Panc1 (cell line): ENCODE measurements around the gene FAM210B. TPM values are rescaled to one million over a fixed set of nuclear protein-coding genes. Genes with fewer than 3 reads are reported as not detected.
"Not testable (repeated sequence)": the region's sequence is repeated elsewhere in the genome, so short reads cannot be mapped to it uniquely, and the experiment has no call there.

Experiments
- ATAC-seq: fragments of 200-7000 bp; cut with Tn5 transposase; 2 replicates; pipeline ENCODE4 v1.9.1; 2020; ENCODE audit warnings: mild to moderate bottlenecking, moderate library complexity
- BruUV-seq: library from RNA; stranded (reverse); fragments of 400-500 nt; replicated peaks from 2 replicates; lab custom pipeline; 2021; lab: Mats Ljungman, UMichigan
- CTCF ChIA-PET: fragments of 300-600 bp; sonication (Branson Sonifier 250); formaldehyde crosslinking; loops from one replicate; lab custom pipeline; 2022; ENCODE audit warnings: antibody characterized with exemption; lab: Charles Lee
- POLR2A ChIA-PET: fragments of 300-600 bp; sonication (Branson Sonifier 250); formaldehyde crosslinking; loops from one replicate; lab custom pipeline; 2022; ENCODE audit warnings: antibody characterized with exemption; lab: Charles Lee
- DNase-seq: peaks from one replicate; pipeline ENCODE4 v3.0.0-alpha.2; 2010; ENCODE audit warnings: low read depth, low spot score
- H3K27ac ChIP-seq: 2 replicates; pipeline ENCODE4 v1.5.1; 2011; ENCODE audit warnings: mild to moderate bottlenecking, low read length, inconsistent platforms
- H3K27me3 ChIP-seq: fragments of 200-500 bp; sonication (Bioruptor generic); 2 replicates; pipeline ENCODE4 v1.6.0; 2014; ENCODE audit warnings: low read length, inconsistent platforms; ENCODE audit not compliant: control insufficient read depth, insufficient read depth
- H3K36me3 ChIP-seq: fragments of 200-500 bp; sonication (Bioruptor generic); 2 replicates; pipeline ENCODE4 v1.5.1; 2014; ENCODE audit warnings: inconsistent platforms, mild to moderate bottlenecking, low read length, moderate library complexity; ENCODE audit not compliant: control insufficient read depth, insufficient read depth
- H3K4me1 ChIP-seq: 2 replicates; pipeline ENCODE4 v1.5.1; 2011; ENCODE audit warnings: inconsistent platforms, mild to moderate bottlenecking, low read length, moderate library complexity; ENCODE audit not compliant: control insufficient read depth, insufficient read depth
- H3K4me3 ChIP-seq, 2 experiments: 2 replicates each; pipeline ENCODE4 v1.5.1; 2011 to 2012; ENCODE audit warnings: low read depth in 2 of 2, low read length in 2 of 2, mild to moderate bottlenecking in 2 of 2, inconsistent platforms in 1 of 2, moderate library complexity in 1 of 2
- H3K9me3 ChIP-seq: fragments of 200-500 bp; sonication (Bioruptor generic); 2 replicates; pipeline ENCODE4 v1.5.1; 2014; ENCODE audit warnings: low read depth, mild to moderate bottlenecking, inconsistent platforms, low read length, moderate library complexity; ENCODE audit not compliant: control insufficient read depth, insufficient read depth
- REST ChIP-seq, 2 experiments: IDR thresholded peaks; 2 replicates each; pipeline ENCODE4 v1.6.1; 2011 to 2012; ENCODE audit warnings: low read depth in 2 of 2, control low read depth in 1 of 2, low read length in 1 of 2, mild to moderate bottlenecking in 1 of 2, moderate library complexity in 1 of 2; ENCODE audit not compliant: insufficient read depth in 1 of 2
- SIN3A ChIP-seq: IDR thresholded peaks from 2 replicates; pipeline ENCODE4 v1.6.1; 2012; ENCODE audit warnings: low read depth, mild to moderate bottlenecking, low read length, moderate library complexity, borderline replicate concordance; ENCODE audit not compliant: insufficient read depth
- in situ Hi-C: cut with HindIII; loops from 2 replicates; pipeline ENCODE4 v1.10.0; 2016; ENCODE audit warnings: low sequenced_read_pairs, low pct_unique_long_range_greater_than_20kb
- intact Hi-C: fragments of 100-400 bp; cut with micrococcal nuclease; formaldehyde crosslinking; loops from one replicate; pipeline ENCODE4 v1.10.0; 2022; ENCODE audit not compliant: unreplicated experiment
- total RNA-seq: library from RNA; stranded (reverse); gene quantifications from one replicate; pipeline ENCODE4 v1.2.1, GENCODE V29; 2021; ENCODE audit not compliant: unreplicated experiment

Gene FAM210B
- total RNA-seq, 1 experiment from 2014 or later: 10.8 TPM

- Histone ChIP-seq H3K36me3 (no peaks in the 10 kb centered on the region), H3K27ac (no peak overlapping the region), H3K4me1 (no peaks in the 10 kb centered on the region), H3K9me3 (no peaks in the 10 kb centered on the region), H3K27me3 (no peaks in the 10 kb centered on the region), H3K4me3 (no peak overlapping the region)
- intact Hi-C loops (no loop called here), in situ Hi-C loops (no loop called here)
- DNase-seq (no peak), ATAC-seq (no peak)
- POLR2A ChIA-PET: no interaction called here
- no TSS peak for BruUV-seq
- CTCF ChIA-PET: no interaction called here
- TF ChIP-seq SIN3A (no peak), REST (IDR thresholded peaks at IDR 0.05; ENCODE audit: insufficient read depth in 1 of 2, low read depth in 2 of 2, low read length in 1 of 2) (peak; percentile 86 to 87)
These were observed 29.9 kb upstream of the FAM210B start for GRCh38 chr20:56328861-56329260.

- ATAC-seq, in situ Hi-C loops: not testable (repeated sequence)
These were observed 22.1 kb upstream of the FAM210B start for GRCh38 chr20:56336709-56337108.

DNA sequence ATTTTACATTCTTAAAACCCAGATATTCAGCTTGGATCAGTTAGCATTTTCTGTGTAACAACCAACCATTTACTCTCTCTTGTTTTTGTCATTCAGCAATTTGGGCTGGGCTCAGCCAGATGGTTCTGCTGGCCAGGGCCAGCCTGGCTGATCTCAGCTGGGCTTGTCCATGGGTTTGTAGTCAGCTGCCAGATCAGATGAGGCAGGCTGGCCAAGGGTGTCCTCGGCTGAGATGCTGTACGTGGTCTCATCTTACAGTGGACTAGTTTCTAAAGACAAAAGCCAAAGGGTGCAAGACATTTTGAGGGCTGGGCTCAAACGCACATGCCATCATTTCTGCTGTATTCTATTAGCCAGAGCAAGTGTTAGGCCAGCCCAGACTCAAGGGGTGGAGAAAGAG lies 16.0 kb upstream of the FAM210B start:
- ChIA-PET POLR2A (no interaction called here), CTCF (no interaction called here)
- Histone ChIP-seq H3K9me3 (no peaks in the 10 kb centered on the region), H3K36me3 (no peaks in the 10 kb centered on the region), H3K4me3 (no peak overlapping the region), H3K27ac (no peak overlapping the region), H3K4me1 (no peaks in the 10 kb centered on the region; the same call in 1 of the 2 replicates), H3K27me3 (peaks cover 6% of the 10 kb centered on the region; the same call in 1 of the 2 replicates)
- BruUV-seq: no TSS peak
- ATAC-seq: no peak
- TF ChIP-seq REST (IDR thresholded peaks at IDR 0.05; ENCODE audit: insufficient read depth in 1 of 2, low read depth in 2 of 2, low read length in 1 of 2): no peak
- intact Hi-C loops: loop anchor here (2.0 kb wide), 1 partner anchor 94 kb away; the partner anchor contains the start of gene MC3R
- no peak for DNase-seq
- in situ Hi-C loops: no loop called here

More at GRCh38 chr20:56336709-56337108, 22.1 kb upstream of the FAM210B start:
- H3K27ac ChIP-seq, DNase-seq, H3K4me1 ChIP-seq, H3K27me3 ChIP-seq, H3K9me3 ChIP-seq, BruUV-seq, POLR2A ChIA-PET, H3K4me3 ChIP-seq, CTCF ChIA-PET, H3K36me3 ChIP-seq, intact Hi-C loops: not testable (repeated sequence)
